NCI-H345 (cell line): ENCODE data around the gene TMEM184B.
"Not testable (repeated sequence)": the region's sequence is repeated elsewhere in the genome, so short reads cannot be mapped to it uniquely, and the experiment has no call there.

Experiments
- DNase-seq: peaks from one replicate; lab custom pipeline; 2025; lab: John Stamatoyannopoulos, UW

The TMEM184B gene

GRCh38 chr22:38248280-38248679 is 24.5 kb downstream of the TMEM184B start:
- DNase-seq, result no peak

GRCh38 chr22:38247713-38248112 is 25.1 kb downstream of the TMEM184B start:
- DNase-seq, result no peak

- no peak for DNase-seq
These were observed 26.1 kb downstream of the TMEM184B start for GRCh38 chr22:38246692-38247091.

GRCh38 chr22:38246046-38246658 is 26.7 kb downstream of the TMEM184B start:
- no peak for DNase-seq

- no peak for DNase-seq
These were observed 28.7 kb downstream of the TMEM184B start for GRCh38 chr22:38244106-38244505.

GRCh38 chr22:38243007-38243765 is 29.6 kb downstream of the TMEM184B start:
- peak; percentile 89 for DNase-seq

GRCh38 chr22:38240734-38241252 is 32.0 kb downstream of the TMEM184B start:
- DNase-seq, result no peak

GRCh38 chr22:38239101-38239761 is 33.6 kb downstream of the TMEM184B start:
- DNase-seq, result no peak

- no peak for DNase-seq
These were observed 34.2 kb downstream of the TMEM184B start for GRCh38 chr22:38238519-38239071.

GRCh38 chr22:38236786-38237185 is 36.0 kb downstream of the TMEM184B start:
- DNase-seq, result no peak

GRCh38 chr22:38235240-38235850 is 37.5 kb downstream of the TMEM184B start:
- DNase-seq, result no peak

GRCh38 chr22:38233856-38234255 is 39.0 kb downstream of the TMEM184B start:
- not testable (repeated sequence) for DNase-seq

GRCh38 chr22:38233427-38233826 is 39.4 kb downstream of the TMEM184B start:
- DNase-seq, result no peak

- DNase-seq, result no peak
These were observed 40.6 kb downstream of the TMEM184B start for GRCh38 chr22:38232196-38232595.

GRCh38 chr22:38230916-38231315 is 41.9 kb downstream of the TMEM184B start:
- no peak for DNase-seq

- no peak for DNase-seq
These were observed 42.5 kb downstream of the TMEM184B start for GRCh38 chr22:38230108-38230825.

GRCh38 chr22:38228873-38229740 is 43.7 kb downstream of the TMEM184B start:
- DNase-seq, result no peak

- DNase-seq, result no peak
These were observed 44.4 kb downstream of the TMEM184B start for GRCh38 chr22:38228326-38228872.

GRCh38 chr22:38226853-38227649 is 45.8 kb downstream of the TMEM184B start:
- DNase-seq, result no peak
